Measurements from ENCODE around the gene ARHGAP23. TPM values are rescaled to one million over a fixed set of nuclear protein-coding genes. Genes with fewer than 3 reads are reported as not detected.
A peak's percentile ranks its signal among the peaks of the same experiment; 100 is the strongest.

The ARHGAP23 gene
- total RNA-seq, 2 donors from 2014 or later = 27.3 to 204 TPM

DNA sequence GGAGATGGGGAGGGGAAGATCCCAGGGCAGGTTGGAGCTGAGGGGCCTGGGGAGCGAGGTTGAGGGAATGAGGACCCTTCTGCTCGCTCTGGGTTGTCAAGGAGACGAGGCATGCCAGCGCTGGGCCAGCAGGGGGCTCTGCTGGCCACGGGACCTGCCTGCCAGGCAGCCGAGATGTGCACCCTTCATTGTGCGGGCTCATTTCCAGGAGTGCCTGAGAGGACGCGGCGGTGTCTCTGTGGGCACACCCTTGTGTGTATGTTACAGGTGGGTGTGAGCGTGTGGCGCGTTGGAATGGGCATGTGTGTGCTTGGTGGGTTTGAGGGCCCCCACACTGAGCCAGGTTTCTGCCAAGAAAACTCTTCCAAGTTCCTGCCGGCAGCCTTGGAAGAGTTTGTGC, 15.9 kb downstream of the ARHGAP23 start:
- Histone ChIP-seq H3K36me3 (no peaks in the 10 kb centered on the region), H3K9me3 (no peaks in the 10 kb centered on the region), H3K4me1 (replicated peaks) (no peaks in the 10 kb centered on the region), H3K27me3 (replicated peaks; ENCODE audit: insufficient read depth) (no peaks in the 10 kb centered on the region), H3K27ac (no peak overlapping the region), H3K4me3 (no peak overlapping the region)
- peak; percentile 69 for DNase-seq (ENCODE audit: low spot score)
- TF ChIP-seq POLR2A (IDR thresholded peaks at IDR 0.05) (no peak), POLR2AphosphoS5 (IDR thresholded peaks at IDR 0.05) (peak; percentile 52)
- TF ChIP-seq, protein P1, sequence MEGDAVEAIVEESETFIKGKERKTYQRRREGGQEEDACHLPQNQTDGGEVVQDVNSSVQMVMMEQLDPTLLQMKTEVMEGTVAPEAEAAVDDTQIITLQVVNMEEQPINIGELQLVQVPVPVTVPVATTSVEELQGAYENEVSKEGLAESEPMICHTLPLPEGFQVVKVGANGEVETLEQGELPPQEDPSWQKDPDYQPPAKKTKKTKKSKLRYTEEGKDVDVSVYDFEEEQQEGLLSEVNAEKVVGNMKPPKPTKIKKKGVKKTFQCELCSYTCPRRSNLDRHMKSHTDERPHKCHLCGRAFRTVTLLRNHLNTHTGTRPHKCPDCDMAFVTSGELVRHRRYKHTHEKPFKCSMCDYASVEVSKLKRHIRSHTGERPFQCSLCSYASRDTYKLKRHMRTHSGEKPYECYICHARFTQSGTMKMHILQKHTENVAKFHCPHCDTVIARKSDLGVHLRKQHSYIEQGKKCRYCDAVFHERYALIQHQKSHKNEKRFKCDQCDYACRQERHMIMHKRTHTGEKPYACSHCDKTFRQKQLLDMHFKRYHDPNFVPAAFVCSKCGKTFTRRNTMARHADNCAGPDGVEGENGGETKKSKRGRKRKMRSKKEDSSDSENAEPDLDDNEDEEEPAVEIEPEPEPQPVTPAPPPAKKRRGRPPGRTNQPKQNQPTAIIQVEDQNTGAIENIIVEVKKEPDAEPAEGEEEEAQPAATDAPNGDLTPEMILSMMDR (IDR thresholded peaks at IDR 0.05) = peak; percentile 72 to 97 (median 89)
- intact Hi-C loops (cut with DNase I) = loop anchor here (5.0 to 10.0 kb wide), 2 partner anchors 43 to 221 kb away; no protein-coding TSS in a partner anchor
- whole genome bisulfite sequencing = 5% methylated on average over 12 of the region's 14 CpGs

DNA sequence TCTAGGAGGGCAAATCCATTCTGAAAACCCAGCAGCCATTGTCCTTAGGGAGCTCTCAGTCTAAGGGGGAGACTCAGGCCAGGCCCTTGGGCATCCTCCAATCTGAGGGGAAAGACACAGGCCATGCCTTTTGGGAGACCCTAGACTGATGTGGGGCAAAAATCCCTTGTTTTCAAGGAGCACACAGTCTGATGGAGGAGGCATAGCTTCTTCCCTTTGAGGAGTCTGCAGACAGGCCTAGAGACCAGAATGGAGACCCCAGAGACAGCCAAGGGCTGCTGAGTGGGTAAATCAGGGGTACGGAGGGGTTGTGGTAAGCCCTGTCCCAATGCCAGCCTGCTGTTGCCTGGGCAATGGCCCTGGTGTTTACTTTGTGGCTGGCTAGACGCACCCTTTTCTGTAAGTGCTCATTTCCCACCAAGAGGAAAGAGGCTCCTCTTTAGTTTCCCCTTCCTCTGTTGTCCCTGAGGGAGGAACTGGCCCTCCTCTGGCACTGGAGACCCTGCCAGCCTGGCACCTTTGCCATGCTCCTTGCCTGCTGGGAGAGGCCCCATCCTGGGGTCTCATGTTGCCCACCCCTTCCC, 19.3 kb downstream of the ARHGAP23 start:
- TF ChIP-seq, protein P1 (IDR thresholded peaks at IDR 0.05) = no peak
- TF ChIP-seq POLR2A (IDR thresholded peaks at IDR 0.05) = no peak
- TF ChIP-seq POLR2AphosphoS5 (IDR thresholded peaks at IDR 0.05) = no peak
- no peaks in the 10 kb centered on the region for H3K27me3 ChIP-seq (replicated peaks; ENCODE audit: insufficient read depth)
- intact Hi-C loops (cut with DNase I) = loop anchor here (10.0 kb wide), 1 partner anchor 217 kb away; no protein-coding TSS in a partner anchor
- no peaks in the 10 kb centered on the region for H3K9me3 ChIP-seq
- no peak overlapping the region for H3K27ac ChIP-seq
- no peaks in the 10 kb centered on the region for H3K4me1 ChIP-seq (replicated peaks)
- WGBS = 33% methylated on average over 2 of the region's 2 CpGs
- H3K4me3 ChIP-seq = no peak overlapping the region
- no peak for DNase-seq (ENCODE audit: low spot score)
- H3K36me3 ChIP-seq = no peaks in the 10 kb centered on the region

DNA sequence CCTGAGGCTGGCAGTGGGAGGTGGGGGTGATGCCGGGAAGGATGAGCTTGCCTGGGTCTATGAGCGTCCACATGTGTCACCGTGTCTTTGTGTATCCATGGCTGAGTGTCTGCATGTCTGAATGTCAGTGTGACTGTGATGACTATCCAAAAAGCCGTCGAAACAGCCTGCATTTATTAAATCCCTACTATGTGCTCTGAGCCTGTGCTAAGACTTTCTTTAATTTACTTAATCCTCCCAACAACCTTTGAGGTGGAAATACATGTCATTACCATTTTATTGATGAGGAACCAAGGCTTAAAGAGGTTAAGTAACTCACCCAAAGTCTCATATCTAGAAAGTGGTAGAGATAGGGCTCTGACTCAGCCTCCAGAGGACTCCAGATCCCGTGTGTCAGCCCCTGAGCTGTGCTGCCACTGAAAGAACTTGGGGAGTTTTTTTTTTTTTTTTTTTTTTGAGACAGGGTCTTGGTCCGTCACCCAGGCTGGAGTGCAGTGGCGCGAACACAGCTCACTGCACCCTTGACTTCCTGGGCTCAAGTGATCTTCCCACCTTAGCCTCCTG, 20.0 kb downstream of the ARHGAP23 start:
- Histone ChIP-seq H3K36me3 (no peaks in the 10 kb centered on the region), H3K4me3 (no peak overlapping the region), H3K27me3 (replicated peaks; ENCODE audit: insufficient read depth) (no peaks in the 10 kb centered on the region), H3K4me1 (replicated peaks) (no peaks in the 10 kb centered on the region), H3K27ac (no peak overlapping the region), H3K9me3 (no peaks in the 10 kb centered on the region)
- intact Hi-C loops (cut with DNase I) = loop anchor here (10.0 kb wide), 1 partner anchor 217 kb away; no protein-coding TSS in a partner anchor
- 82% methylated on average over 9 of the region's 9 CpGs for WGBS
- TF ChIP-seq, protein P1 (IDR thresholded peaks at IDR 0.05) = no peak
- TF ChIP-seq POLR2A (IDR thresholded peaks at IDR 0.05) (no peak), POLR2AphosphoS5 (IDR thresholded peaks at IDR 0.05) (no peak)
- DNase-seq (ENCODE audit: low spot score) = no peak

DNA sequence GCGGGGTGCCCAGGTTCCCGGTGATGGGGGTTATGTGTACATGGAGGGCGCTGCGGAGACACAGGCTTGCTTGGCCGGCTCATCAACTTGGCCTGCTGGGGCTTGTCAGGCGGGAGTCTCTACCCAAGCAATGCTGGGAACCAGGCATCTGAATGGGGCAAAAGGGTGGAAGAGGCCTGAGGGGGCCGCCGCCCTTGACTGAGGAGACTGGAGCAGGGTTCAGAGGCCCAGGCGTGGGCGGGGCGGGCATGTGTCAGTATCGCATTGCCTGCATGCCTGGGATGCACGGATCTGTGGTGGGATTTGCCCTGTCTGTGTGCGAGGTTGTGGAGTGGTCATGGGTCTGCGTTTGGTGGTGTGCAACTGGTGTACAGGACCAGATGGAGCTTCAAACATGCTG, 21.1 kb downstream of the ARHGAP23 start:
- Histone ChIP-seq H3K4me3 (no peak overlapping the region), H3K4me1 (replicated peaks) (no peaks in the 10 kb centered on the region), H3K36me3 (no peaks in the 10 kb centered on the region), H3K9me3 (no peaks in the 10 kb centered on the region), H3K27me3 (replicated peaks; ENCODE audit: insufficient read depth) (no peaks in the 10 kb centered on the region), H3K27ac (peak overlapping the region; percentile 33)
- TF ChIP-seq POLR2A (IDR thresholded peaks at IDR 0.05) (no peak), POLR2AphosphoS5 (IDR thresholded peaks at IDR 0.05) (peak; percentile 48)
- TF ChIP-seq, protein P1 (IDR thresholded peaks at IDR 0.05) = no peak
- peak; percentile 64 for DNase-seq (ENCODE audit: low spot score)
- intact Hi-C loops (cut with DNase I) = loop anchor here (10.0 kb wide), 1 partner anchor 215 kb away; no protein-coding TSS in a partner anchor
- WGBS = 52% methylated on average over 13 of the region's 15 CpGs

All from prostate gland (tissue), 2 donors.